Common myeloid progenitor, CD34-positive (primary cell): ENCODE results near the gene ARHGEF28.

Experiments used
- CTCF ChIA-PET: fragments of 350-600 bp; sonication (Branson Sonifier 250); formaldehyde crosslinking; loops from one replicate; lab custom pipeline; 2021; ENCODE audit warnings: antibody characterized with exemption; lab: Charles Lee
- POLR2A ChIA-PET: fragments of 350-600 bp; sonication (Branson Sonifier 250); formaldehyde crosslinking; loops from one replicate; lab custom pipeline; 2021; ENCODE audit warnings: antibody characterized with exemption; lab: Charles Lee
- DNase-seq, 3 donors: peaks; one replicate each; pipeline versions ENCODE4 v3.0.0 to v3.0.0-alpha.2; 2013
- H3K27ac ChIP-seq, 2 experiments: 1 replicate in 1 of 2; 2 replicates in 1 of 2; pipeline ENCODE4 v1.7.0; 2013; ENCODE audit warnings: inconsistent platforms in 2 of 2, low read length in 2 of 2, mild to moderate bottlenecking in 2 of 2, low read depth in 1 of 2, moderate library complexity in 1 of 2; ENCODE audit not compliant: severe bottlenecking in 2 of 2, insufficient read depth in 1 of 2, poor library complexity in 1 of 2
- H3K27me3 ChIP-seq, 5 experiments: replicated peaks in 2 of 5; 1 replicate in 3 of 5; 2 replicates in 2 of 5; pipeline versions ENCODE4 v1.6.1 to v1.7.0; 2013; ENCODE audit warnings: low read length in 4 of 5, mild to moderate bottlenecking in 2 of 5, moderate library complexity in 2 of 5, inconsistent platforms in 1 of 5; ENCODE audit not compliant: insufficient read depth in 5 of 5, control insufficient read depth in 4 of 5
- H3K36me3 ChIP-seq, 4 experiments: 1 replicate in 2 of 4; 2 replicates in 2 of 4; pipeline versions ENCODE4 v1.6.1 to v1.7.0; 2013; ENCODE audit warnings: low read length in 3 of 4, control low read depth in 1 of 4, mild to moderate bottlenecking in 1 of 4; ENCODE audit not compliant: control insufficient read depth in 4 of 4, insufficient read depth in 4 of 4
- H3K4me1 ChIP-seq, 4 experiments: 1 replicate in 3 of 4; 2 replicates in 1 of 4; pipeline versions ENCODE4 v1.6.1 to v1.7.1; 2013; ENCODE audit warnings: low read length in 3 of 4, mild to moderate bottlenecking in 3 of 4, control low read depth in 1 of 4, inconsistent platforms in 1 of 4, moderate library complexity in 1 of 4; ENCODE audit not compliant: control insufficient read depth in 4 of 4, insufficient read depth in 4 of 4; ENCODE audit errors: control extremely low read depth in 1 of 4
- H3K4me3 ChIP-seq, 7 experiments: 1 replicate in 4 of 7; 2 replicates in 3 of 7; pipeline versions ENCODE4 v1.5.1 to v1.7.0; 2013; ENCODE audit warnings: mild to moderate bottlenecking in 7 of 7, low read length in 6 of 7, moderate library complexity in 6 of 7, inconsistent platforms in 2 of 7, low read depth in 2 of 7, control low read depth in 1 of 7; ENCODE audit not compliant: insufficient read depth in 4 of 7, control insufficient read depth in 1 of 7; ENCODE audit errors: extremely low read depth in 1 of 7
- H3K9me3 ChIP-seq, 5 experiments: 1 replicate in 4 of 5; 2 replicates in 1 of 5; pipeline versions ENCODE4 v1.6.1 to v1.7.1; 2013; ENCODE audit warnings: low read length in 4 of 5, mild to moderate bottlenecking in 2 of 5, inconsistent platforms in 1 of 5, low read depth in 1 of 5, moderate library complexity in 1 of 5; ENCODE audit not compliant: control insufficient read depth in 4 of 5, insufficient read depth in 2 of 5; ENCODE audit errors: control extremely low read depth in 1 of 5
- WGBS: methylation state at CpG from one replicate; pipeline ENCODE4 v1.1.5; 2013; ENCODE audit not compliant: insufficient coverage; 5-methylcytosine and 5-hydroxymethylcytosine counted together

ARHGEF28 gene

DNA sequence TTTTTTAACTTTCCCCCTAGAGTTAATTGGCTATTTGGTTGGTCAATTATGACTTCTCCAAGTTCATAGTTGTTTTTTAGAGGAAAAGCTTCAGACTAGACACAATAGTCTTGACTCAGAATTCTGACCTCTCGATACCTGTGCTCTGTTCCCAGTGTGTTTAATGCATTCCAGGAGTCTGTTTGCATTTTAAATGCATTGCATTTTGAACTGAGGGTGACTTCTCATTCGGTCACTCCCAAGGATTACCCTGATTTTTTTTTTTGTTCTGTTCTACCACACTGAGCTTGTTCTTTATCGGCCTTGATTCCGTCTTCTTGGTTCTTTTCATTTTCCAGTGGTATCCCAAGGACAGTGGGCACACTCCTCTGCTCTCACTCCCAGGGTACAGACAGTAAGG is 16.3 kb downstream of the ARHGEF28 start:
- H3K4me1 ChIP-seq: no peaks in the 10 kb centered on the region
- CTCF ChIA-PET: interaction anchor here (1.2 kb wide), 1 partner anchor 51 kb away, joined by 3 read pairs; no protein-coding TSS in a partner anchor
- no peak for DNase-seq

DNA sequence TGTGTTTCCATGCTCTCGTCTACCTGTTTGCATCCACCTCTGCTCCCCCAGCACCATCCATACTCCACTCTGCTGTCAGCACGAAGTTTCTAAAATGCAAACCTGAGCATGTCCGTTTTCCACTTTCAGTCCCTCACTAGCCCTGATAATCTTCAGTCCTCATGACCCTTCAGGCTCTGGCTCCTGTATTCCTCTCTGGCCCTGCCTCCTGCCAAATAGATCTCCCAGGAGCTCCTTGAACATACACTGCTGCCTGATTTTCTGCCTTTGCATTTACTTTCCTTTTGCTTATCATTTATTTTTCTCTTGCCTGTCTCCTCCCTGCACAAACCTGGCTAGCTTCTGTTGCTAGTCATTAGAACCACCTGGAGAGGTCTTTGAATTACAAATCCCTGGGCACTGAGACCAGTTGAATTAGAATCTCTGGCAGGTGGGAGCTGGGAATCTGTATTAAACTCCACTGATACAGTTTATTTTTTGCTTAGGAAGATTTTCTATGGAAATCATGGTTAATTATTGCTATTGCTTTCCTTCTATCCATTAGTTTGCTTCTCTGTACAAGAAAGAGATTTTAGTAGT is 18.5 kb downstream of the ARHGEF28 start:
- Histone ChIP-seq H3K4me3 (no peak overlapping the region), H3K4me1 (no peaks in the 10 kb centered on the region), H3K9me3 (no peaks in the 10 kb centered on the region), H3K36me3 (no peaks in the 10 kb centered on the region), H3K27me3 (peaks cover 0 to 13% (median 0%) of the 10 kb centered on the region in 5 experiments), H3K27ac (no peak overlapping the region)
- 98% methylated on average over 3 of the region's 3 CpGs for WGBS
- ChIA-PET POLR2A (no interaction called here), CTCF (no interaction called here)
- DNase-seq: no peak

More for the DNA sequence above, 16.3 kb downstream of the ARHGEF28 start:
- Histone ChIP-seq H3K36me3 (no peaks in the 10 kb centered on the region), H3K9me3 (no peaks in the 10 kb centered on the region), H3K27me3 (peaks cover 0 to 13% (median 4%) of the 10 kb centered on the region in 5 experiments), H3K27ac (no peak overlapping the region), H3K4me3 (no peak overlapping the region)
- WGBS: 92% methylated on average over 2 of the region's 4 CpGs
- POLR2A ChIA-PET: no interaction called here

DNA sequence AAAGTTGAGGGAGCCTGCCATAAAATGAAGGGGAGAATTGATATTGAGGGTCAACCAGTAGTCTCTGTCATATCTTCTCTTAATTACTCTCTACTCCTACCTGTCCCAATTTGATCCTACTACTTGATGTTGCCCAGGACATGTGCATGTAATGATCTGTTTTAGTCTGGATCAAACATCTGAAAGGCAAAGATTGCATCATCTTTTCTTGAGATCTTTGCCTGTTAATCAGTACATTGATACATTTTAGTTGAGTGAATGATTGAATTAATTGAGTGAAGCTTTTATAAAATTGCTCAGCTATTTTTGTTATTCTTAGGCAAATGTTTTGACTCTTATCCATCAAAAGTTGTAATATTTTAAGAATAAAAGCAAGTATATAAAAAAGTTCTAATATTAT is 21.7 kb downstream of the ARHGEF28 start:
- H3K27me3 ChIP-seq: peaks cover 0 to 6% (median 0%) of the 10 kb centered on the region in 5 experiments
- no peak overlapping the region for H3K27ac ChIP-seq
- H3K4me1 ChIP-seq: no peaks in the 10 kb centered on the region
- POLR2A ChIA-PET: no interaction called here
- CTCF ChIA-PET: no interaction called here
- H3K4me3 ChIP-seq: no peak overlapping the region
- H3K36me3 ChIP-seq: no peaks in the 10 kb centered on the region
- no peaks in the 10 kb centered on the region for H3K9me3 ChIP-seq
- no peak for DNase-seq

DNA sequence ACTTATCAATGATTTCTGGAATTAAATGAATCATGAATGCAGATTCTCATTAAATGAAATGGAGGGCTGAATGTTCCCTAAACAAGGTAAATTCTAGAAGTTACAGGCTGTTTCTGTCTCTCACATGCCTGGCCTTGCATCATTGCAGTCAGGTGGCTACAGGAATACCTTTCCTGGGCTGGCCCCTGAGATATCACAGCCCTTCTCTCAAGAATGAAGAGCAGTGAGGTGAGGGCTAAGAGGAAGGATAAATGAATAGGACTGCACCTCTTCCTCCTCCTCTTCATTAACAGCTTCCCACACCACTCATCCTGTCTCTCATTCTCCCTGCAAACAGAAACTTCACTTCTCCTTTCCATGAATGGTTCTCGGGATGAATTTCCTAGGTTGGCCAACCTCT is 22.5 kb downstream of the ARHGEF28 start:
- no peaks in the 10 kb centered on the region for H3K36me3 ChIP-seq
- H3K27me3 ChIP-seq: peaks cover 0 to 6% (median 0%) of the 10 kb centered on the region in 5 experiments
- CTCF ChIA-PET: no interaction called here
- no peak overlapping the region for H3K27ac ChIP-seq
- H3K9me3 ChIP-seq: no peaks in the 10 kb centered on the region
- WGBS: 100% methylated on average over 1 of the region's 1 CpG
- no peak for DNase-seq
- no peaks in the 10 kb centered on the region for H3K4me1 ChIP-seq
- no peak overlapping the region for H3K4me3 ChIP-seq
- POLR2A ChIA-PET: no interaction called here

DNA sequence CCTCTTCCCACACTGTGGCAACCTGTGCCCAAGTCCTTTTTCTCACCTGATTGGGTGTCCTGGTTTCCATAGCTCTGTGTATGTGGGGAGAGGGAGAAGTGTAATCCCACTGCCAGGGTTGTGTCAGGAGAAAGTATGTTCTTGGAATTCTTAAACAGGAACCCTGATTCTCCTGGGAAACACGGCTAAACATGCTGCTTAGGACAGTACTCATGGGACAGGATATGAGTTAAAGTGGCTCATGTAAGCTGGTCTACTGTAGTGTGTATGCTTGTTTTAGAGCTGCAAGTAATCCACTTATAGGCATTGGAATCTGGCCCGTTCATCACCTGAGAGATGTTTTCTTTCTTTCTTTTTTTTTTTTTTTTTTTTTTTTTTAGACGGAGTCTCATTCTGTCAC is 23.9 kb downstream of the ARHGEF28 start:
- POLR2A ChIA-PET: no interaction called here
- peaks cover 0 to 5% (median 2%) of the 10 kb centered on the region in 4 experiments for H3K4me1 ChIP-seq
- CTCF ChIA-PET: interaction anchor here (2.5 kb wide), 1 partner anchor 44 kb away, joined by 6 read pairs; no protein-coding TSS in a partner anchor
- DNase-seq: no peak
- H3K4me3 ChIP-seq: no peak overlapping the region
- H3K36me3 ChIP-seq: no peaks in the 10 kb centered on the region
- 100% methylated on average over 2 of the region's 3 CpGs for WGBS
- no peaks in the 10 kb centered on the region for H3K9me3 ChIP-seq
- H3K27ac ChIP-seq: no peak overlapping the region
- H3K27me3 ChIP-seq: peaks cover 0 to 4% (median 0%) of the 10 kb centered on the region in 5 experiments

DNA sequence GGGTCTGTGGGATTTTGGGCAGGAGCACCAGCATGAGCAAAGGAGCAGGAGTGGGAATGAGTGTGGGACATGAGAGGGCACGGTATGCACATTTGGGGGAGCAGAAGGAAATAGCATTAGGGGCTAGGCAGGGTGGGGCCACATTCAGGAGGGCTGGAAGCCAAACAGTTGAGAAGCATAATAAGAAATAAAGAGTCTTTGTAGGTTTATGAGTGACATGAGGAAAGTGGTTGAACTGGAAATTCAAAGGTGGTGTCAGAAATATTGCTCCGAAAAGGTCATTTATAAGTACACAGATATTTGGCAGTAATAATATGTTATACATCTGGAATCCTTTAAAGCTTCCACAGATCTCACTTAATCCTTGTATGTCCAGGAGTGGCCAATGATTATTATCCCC is 26.4 kb downstream of the ARHGEF28 start:
- Histone ChIP-seq H3K4me3 (no peak overlapping the region), H3K27me3 (peaks cover 0 to 2% (median 0%) of the 10 kb centered on the region in 5 experiments), H3K27ac (no peak overlapping the region), H3K9me3 (no peaks in the 10 kb centered on the region), H3K36me3 (no peaks in the 10 kb centered on the region), H3K4me1 (peaks cover 0 to 5% (median 2%) of the 10 kb centered on the region in 4 experiments)
- CTCF ChIA-PET: interaction anchor here (1.2 to 1.6 kb wide), 2 partner anchors 8 to 21 kb away, joined by 4 to 5 read pairs; no protein-coding TSS in a partner anchor
- WGBS: 88% methylated on average over 1 of the region's 2 CpGs
- POLR2A ChIA-PET: no interaction called here
- DNase-seq: no peak

DNA sequence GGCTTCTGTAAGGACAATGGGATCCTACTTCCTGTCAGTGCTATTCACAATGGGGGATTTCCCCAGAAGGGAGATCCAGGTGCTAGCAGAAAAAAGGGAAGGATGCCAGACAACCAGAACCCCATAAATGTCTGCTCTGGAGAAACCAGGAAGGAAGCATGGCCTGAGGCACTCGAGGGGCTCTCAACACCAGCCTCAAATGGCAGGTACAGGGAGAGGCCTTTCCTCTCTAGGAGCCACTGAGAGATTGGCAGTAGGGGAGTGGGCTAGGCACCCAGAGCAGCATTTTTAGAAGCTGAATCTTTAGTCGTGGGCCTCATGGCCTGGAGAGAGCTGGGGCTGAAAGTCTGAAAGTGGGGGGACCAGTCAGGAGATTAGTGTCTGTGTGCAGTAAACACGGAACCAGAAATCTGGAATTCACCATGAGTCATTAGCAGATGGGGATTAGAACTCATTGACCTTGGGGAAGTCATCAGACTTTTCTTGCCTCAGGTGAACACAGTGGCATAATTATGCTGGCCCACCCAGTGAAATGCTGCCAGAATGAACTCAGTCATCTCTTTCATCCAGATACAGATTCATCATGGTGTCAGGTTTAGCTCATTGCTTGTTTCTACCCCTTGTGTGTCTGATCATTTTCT is 28.3 kb downstream of the ARHGEF28 start:
- ChIA-PET POLR2A (no interaction called here), CTCF (interaction anchor here (1.1 kb wide), 1 partner anchor 28 kb away, joined by 3 read pairs; the partner anchor contains the start of gene ARHGEF28)
- Histone ChIP-seq H3K4me3 (no peak overlapping the region), H3K9me3 (no peaks in the 10 kb centered on the region), H3K4me1 (peaks cover 0 to 5% (median 2%) of the 10 kb centered on the region in 4 experiments), H3K27me3 (no peaks in the 10 kb centered on the region), H3K27ac (no peak overlapping the region), H3K36me3 (no peaks in the 10 kb centered on the region)
- DNase-seq: peak in 2 of 3 donors; percentile 34 to 35
- WGBS: 46% methylated on average over 3 of the region's 3 CpGs
